Left renal pelvis (tissue), 4 donors: Measurements from ENCODE around the gene BRINP1. TPM values are rescaled to one million over a fixed set of nuclear protein-coding genes. Genes with fewer than 3 reads are reported as not detected.

ENCODE experiments used
- DNase-seq, 4 donors: peaks; one replicate each; pipeline ENCODE4 v3.0.0-alpha.2; 2013; ENCODE audit warnings: low read depth in 4 of 4, low spot score in 3 of 4
- polyA plus RNA-seq, 4 donors: library from polyadenylated mRNA; unstranded; fragments of 120-200 nt; gene quantifications; one replicate each; pipeline ENCODE4 v1.2.1, GENCODE V29; 2013; ENCODE audit not compliant: insufficient read length in 4 of 4

The BRINP1 gene
- polyA plus RNA-seq, 4 donors: 3.4 to 7.0 (median 5.3) TPM

GRCh38 chr9:119154527-119154926 lies 214.7 kb downstream of the BRINP1 start:
- no peak for DNase-seq

GRCh38 chr9:119153402-119153801 lies 215.8 kb downstream of the BRINP1 start:
- DNase-seq: no peak

GRCh38 chr9:119148855-119149254 lies 220.4 kb downstream of the BRINP1 start:
- no peak for DNase-seq

- DNase-seq: no peak
These were observed 231.8 kb downstream of the BRINP1 start for GRCh38 chr9:119137479-119137878.

- DNase-seq: no peak
These were observed 243.2 kb downstream of the BRINP1 start for GRCh38 chr9:119126040-119126439.

- DNase-seq: no peak
These were observed 247.3 kb downstream of the BRINP1 start for GRCh38 chr9:119121899-119122298.

GRCh38 chr9:119117409-119117808 lies 251.8 kb downstream of the BRINP1 start:
- DNase-seq: no peak
